Measurements from ENCODE around the gene RFTN1.

The RFTN1 gene

DNA sequence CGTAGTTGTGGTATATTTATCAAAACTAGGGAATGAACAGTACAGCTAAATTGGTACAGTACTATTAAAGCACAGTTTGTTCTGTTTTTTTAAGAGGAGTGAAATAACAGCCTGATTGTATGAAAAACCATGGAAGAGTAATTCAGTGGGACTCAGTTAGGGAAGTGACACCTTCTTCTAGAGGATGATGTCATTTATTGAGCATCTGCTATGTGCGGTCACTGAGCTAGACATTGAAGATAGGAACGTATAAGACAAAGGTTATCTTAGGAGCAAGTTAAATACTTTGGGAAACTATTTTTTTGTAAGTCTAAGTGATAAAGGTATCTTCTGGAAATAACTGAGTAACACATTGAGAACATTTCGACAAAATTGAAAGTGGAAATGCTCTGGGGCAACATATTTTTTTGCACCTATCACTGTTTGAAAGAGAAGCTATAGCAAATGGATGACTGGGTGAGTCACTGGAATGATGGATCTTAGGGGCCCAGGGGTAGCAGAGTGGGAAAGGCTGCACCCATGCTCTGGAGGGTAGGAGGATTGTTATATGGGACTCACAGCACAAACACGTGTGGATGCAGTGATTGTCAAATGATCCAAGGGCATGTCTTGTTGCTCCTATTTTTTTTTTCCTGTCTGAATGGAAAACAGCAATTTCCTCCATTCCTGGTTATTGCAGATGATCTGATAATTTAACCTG, 205.5 kb downstream of the RFTN1 start:
- DNase-seq (ENCODE audit: low read depth, low spot score) = no peak

DNA sequence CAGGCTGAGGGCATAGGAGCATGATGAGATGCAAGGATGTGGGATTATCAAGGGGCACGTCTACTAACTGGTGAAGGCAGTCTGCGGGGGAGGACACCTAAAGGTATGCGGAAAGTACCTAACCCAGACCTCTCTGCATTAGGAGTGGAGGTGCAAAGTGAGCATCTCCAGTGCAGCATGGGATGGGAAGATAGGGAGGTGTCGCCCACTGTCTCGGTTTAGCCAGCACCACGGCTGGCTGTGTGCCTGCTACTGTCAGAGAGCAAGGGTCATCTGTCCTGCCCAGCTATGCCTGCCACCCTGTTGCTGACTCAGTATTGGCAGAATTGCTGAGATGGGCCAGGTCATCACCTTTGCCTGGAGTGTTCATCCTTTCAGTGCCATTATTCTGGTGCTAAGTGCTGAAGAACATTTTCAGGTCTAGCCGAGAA, 208.4 kb downstream of the RFTN1 start:
- DNase-seq (ENCODE audit: low read depth, low spot score) = no peak

DNA sequence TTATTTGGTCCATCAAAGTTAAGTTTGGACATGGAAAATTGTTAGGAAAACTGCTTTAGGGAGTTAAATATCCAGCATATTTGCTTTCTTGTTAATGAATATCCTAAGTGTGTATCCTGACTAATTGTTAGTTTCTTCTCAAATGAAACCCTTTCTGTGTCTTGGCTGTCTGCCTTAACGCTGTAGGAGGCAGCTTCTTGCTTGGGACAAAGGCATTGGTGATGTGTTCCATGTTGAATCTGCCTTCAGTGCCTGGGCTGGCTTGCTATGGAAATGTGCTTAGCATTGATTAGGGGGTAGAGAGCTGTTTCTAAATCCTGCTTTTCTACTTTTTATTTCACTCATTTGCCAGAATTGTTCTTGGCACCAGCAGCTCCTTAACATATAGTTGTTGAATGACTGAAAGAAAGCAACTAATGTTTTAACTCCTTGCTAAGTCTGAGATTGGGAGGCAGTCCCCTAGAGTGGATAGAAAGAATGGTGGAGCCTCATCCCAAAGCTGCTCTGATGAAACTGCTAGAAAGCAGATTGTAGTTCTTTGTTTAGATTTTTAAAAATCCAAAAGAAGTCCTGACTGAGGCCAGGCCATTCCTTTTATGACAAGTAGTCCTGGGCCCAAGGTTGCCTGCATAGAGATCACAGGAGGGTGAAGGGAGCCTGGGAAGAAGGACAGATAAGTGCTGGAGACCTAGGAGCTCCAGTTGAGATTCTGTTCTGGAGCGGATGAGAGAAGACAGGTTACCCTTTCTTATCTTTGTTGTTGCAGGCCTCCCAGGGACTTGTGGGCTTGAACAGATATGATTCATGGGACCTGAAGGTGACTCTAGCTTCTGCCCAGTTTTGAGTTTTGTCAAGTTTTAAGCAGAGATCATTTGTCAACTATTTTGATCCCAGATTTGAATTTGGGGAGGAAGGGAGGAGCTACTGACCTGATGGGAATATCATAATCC, 209.2 kb downstream of the RFTN1 start:
- DNase-seq (ENCODE audit: low read depth, low spot score) = no peak

DNA sequence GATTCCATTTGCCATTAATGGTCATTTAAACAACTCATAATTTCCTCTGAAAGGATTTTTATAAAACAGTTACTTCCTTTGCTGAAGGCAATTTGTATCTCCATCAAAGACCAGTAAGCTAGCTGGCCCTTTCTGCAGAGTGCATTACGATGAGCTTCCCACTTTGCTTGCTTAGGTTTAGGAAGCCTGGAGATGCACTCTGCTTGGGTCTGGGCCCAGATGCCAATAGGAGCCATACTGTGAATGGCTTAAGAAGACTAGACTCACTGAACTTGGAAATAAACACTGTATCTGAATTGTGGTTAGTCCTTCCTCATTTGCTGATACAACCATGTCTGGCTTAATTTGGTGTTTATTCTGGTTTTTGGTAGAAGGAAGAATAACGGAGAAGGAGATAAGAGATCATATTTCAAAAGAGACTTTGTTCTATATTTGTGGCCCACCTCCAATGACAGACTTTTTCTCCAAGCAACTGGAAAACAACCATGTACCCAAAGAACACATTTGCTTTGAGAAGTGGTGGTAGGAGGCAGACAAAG, 210.4 kb downstream of the RFTN1 start:
- no peak for DNase-seq (ENCODE audit: low read depth, low spot score)

DNA sequence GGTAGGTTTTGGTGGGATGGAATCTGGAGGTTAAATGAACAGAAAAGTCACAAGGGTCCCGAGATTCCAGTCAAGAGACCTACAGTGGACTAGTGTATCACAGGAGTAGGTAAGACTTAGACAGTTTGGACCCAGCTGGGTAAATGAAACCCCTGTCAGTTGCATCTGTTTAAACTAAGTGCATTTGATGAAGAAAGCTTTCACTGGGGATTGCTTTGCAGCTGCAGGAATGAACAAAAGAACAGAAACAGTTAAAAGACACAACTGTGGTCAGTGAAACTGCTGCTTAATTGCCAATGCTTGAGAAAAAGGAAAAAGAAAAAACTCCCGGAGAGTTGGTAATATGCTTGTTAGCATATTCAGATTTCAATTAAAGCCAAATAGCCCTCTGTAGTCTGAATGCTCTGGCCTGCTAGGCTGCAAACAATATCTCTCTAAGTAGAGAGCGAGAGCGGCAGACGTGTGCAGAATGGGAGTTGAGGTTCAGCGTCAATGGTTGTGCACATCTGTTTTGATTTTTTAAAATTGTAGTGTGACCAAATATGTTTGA, 211.3 kb downstream of the RFTN1 start:
- no peak for DNase-seq (ENCODE audit: low read depth, low spot score)

DNA sequence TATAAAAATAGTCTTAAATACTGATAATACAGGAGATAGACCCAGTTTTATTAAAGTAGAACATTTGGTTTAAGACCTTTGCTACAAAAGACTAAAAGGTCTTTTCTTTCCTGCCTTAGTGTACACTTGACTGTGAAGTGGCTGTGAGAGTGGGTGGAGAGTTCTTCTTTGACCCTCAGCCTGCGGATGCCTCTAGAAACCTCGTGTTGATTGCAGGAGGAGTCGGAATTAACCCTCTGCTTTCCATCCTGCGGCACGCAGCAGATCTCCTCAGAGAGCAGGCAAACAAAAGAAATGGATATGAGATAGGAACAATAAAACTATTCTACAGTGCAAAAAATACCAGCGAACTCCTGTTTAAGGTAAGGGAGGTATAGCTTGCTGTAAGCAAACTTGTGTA, 212.0 kb downstream of the RFTN1 start:
- DNase-seq (ENCODE audit: low read depth, low spot score) = no peak

DNA sequence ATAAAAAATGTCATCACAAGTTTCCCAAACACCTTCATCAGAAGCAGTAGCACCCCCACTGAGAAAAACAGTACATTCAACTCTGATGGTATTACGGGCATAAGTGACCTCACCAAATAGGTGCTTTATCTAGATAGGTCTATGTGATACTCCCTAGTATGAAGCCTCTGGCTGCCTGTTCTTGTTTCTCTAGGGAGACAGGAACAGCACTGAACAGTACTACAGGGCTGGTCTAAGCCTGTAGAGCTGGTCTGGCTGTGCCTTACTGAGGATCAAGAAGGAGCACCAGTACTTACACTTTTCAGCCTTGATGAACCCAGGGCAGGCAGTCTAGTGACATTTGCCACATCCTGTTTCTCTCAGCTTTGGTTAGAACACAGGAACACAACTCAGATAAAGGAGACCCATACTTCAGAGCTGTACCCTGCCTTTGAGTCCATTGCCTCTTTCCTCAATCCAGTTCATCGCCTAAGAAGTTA, 212.6 kb downstream of the RFTN1 start:
- DNase-seq (ENCODE audit: low read depth, low spot score) = peak; percentile 41

DNA sequence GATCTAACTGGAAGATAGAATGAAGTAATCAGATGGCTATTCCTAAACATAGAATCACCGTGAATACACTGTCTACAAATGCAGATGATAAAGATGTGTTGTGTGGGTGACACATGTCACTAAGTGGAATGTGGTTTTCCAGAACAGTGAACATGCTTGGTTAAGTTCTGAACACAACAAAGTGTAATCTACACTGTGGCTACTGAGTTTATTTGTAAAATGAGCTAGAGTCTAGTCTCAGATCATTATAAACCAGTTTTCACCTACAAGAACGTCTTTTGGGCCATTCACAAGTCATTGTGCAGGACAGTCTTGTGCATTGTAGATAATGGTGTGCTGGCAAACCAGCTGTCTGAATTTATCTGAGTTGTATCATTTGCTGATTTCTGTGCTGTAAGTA, 213.2 kb downstream of the RFTN1 start:
- DNase-seq (ENCODE audit: low read depth, low spot score) = no peak

DNA sequence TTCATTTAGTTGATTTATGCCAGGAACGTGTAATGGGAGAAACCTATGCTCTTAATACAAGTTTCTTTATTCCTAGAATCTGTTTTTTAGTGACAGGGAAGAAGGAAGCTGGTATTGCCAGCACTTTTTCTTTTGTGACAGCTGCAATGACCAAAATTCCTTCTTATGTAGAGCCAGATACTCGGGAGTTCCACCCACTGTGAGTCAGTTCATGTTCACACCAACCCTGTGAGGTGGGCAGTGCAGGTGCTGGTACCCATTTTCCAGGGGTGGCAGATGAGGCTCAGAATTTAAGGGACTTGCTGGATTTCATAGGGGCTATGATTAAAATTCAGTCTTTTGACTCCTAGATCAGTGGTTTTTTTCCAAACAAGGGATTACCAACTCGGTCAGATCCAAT, 213.8 kb downstream of the RFTN1 start:
- DNase-seq (ENCODE audit: low read depth, low spot score) = no peak

DNA sequence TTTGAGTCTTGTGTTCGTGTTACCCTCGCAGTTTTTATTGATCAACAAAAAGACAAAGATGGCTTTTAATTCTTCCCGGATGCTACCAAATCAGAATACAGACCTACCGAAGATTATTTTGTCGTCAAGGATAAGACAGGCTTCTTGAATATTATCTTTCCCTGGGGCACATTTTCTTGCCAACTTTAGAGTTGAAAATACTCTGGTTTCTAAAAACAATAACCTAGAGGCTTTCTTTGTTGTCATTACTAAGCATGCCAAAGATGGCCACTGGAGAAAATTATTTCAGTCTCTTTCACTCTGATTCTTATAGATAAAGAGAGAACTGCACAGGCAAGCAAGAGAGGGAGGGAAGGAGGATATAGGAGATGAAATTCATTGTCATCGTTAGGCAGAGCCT, 214.6 kb downstream of the RFTN1 start:
- no peak for DNase-seq (ENCODE audit: low read depth, low spot score)

DNA sequence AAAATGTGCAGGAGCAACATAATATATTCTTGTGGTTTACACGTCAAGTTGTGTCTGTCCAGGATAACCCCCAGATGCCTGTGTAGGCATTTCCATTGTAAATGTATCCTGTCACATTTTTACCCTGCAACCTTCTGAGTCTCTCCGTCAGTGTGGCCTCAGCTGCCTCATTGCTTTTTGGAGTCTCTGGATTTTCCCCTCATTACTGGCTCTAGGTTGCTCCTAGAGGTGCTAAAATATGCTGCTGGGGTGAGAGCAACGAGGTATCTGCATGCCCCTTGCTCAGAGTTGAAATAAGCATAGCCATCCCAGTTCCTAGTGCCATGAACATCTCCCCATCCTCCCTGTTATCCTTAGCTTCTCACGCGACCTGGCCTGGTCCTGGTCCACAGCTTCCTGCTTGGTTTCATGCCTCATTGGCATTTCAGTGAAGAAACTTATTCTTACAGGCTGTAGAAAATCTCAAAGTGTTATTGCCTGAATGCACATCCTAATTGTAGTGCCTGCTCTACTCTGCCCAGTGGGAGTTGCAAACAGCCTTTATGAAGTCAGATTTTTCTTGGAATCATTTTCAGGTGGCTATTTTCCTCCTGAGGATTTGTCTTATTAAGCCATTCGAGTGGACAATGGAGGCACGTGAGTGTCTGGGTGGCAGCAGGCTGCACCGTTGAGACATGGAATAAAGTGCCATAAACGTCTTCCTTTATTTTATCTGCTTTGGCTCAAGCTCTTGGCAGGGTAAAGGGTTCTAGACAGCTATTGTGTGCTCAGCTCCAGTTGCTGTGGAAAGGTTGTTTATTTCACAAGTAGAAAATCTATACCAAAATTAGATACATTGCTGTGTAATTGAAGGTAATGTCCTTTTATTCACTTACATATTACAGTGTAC, 215.3 kb downstream of the RFTN1 start:
- DNase-seq (ENCODE audit: low read depth, low spot score) = no peak

DNA sequence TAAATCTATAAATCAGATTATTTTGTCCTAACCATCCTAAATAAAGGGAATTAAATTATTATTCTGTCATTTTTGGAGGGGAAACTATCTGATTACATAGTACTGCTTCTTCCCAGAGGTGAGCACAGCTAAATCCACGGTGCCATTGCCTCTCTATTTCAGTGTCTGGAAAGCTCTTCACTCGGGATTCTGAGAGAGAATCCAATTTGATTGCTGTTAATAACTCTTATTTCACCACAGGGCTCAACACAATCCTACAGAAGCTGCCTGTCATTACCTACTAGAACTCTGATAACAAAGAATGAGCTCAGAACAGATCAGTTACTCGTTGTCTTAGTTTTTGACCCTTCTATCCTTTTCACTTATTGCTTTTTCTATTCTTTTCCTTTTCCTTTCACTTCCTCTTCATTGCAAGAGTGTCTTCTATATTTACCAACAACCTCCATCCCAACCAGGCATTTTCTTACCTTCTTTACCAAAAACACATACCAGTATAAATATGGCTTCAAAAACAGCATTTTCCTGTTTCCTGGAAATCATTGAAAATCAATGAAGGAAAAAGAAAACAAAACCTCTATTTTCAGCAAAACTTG, 218.1 kb downstream of the RFTN1 start:
- no peak for DNase-seq (ENCODE audit: low read depth, low spot score)

DNA sequence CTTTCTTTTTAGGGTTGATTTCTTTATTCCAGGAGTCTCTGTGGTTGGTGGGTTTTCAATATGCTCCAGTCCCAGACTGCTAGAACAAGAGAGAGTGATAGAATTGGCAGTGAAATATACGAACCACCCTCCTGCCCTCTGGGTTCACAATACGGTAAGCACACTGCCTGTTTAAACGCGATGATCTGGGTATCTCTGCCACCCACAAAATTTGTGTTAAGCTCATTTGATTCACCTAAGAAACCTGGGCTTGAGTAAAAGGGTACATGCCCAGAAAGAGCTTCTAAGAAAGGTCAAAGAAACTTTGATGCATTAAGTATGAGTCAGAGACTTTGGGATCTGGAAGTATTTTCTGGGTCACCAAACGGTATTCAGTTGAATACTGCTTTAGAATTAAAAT, 218.7 kb downstream of the RFTN1 start:
- no peak for DNase-seq (ENCODE audit: low read depth, low spot score)

DNA sequence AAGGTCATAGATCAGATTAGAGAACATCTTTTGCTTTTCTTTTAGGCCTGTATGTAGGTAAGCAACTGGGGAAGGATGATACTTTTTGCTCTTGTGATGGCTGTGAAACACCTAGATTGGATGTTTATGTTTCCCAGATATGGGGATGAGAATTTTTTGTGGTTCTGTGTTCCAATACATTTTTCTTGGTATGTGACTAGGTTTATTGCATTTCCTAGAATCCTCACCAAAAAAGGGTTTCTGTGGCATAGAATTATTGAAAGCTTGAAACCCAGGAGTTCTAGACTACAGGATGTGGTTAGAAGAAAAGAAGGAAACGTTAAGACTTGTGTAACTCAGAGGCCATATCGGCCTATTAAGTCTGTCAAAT, 222.7 kb downstream of the RFTN1 start:
- no peak for DNase-seq (ENCODE audit: low read depth, low spot score)

DNA sequence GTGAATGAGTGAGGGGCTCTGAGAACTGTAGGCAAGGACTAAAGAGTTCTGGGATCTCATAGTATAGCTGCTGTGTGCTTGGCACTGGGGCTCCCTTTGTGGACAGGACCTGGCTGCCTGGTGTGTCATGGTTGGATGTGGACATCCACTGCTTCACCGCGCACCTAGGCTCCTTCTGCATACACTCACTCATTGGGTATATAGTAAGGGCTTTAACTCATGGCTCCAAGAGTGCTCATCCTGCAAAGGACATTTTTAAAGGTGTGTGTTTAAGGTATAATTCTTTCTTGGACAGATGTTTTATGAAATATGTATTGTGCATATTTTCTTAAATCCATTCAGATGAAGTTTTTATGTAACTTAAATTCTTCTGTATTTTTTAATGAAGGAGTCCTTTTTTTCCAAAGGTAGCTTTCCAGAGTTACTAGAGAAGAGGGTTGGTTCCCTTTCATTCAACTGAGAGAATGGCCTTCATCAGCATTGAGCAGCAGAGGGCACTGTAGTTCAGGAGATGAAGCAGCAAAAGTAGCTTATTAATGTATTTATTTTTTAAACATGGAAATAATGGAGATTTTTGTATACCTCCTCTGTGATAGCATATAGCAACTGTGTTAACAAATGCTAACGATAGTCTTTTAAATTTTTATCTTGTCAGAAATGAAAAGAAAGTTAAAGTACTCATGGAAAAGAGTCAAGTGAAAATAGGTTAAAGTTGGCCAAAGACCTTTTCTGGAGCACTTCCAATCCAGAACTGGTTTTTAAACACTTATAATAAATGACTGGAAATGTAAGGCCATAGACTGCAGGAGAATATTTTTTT, 223.3 kb downstream of the RFTN1 start:
- DNase-seq (ENCODE audit: low read depth, low spot score) = peak; percentile 42

DNA sequence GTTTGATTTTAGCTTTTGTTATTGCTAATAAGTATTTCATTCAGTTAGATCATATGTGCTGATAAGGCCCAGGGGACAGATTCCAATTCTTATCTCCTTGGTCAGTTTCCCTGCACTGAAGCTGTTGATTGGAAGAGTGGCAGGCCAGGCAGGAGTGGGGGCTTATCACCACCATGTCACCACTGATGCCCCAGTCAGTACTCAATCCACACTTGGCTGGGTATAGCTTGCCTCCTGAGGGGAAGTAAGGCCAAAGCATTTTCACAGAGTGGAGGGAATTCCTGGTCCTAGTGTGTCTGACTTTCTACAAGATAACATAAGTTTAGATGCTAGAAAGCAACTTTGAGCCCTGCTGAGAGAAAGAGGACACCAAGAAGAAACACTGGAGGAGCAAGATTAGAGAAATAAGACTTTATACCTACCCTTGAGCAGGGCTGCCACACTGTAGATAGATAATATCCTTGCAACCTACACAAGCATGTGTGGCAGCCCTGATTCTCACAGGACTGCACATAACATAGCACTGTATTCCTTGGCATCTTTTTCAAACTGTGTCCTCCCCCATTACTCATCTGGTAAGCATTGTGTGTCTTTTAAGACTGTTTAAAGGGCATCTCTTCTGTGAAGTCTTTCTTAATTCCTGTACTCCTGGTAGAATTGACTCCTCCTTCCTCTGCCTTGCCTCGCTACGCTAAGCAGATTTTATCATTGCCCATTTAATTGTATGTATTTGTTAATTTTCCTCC, 224.2 kb downstream of the RFTN1 start:
- no peak for DNase-seq (ENCODE audit: low read depth, low spot score)

DNA sequence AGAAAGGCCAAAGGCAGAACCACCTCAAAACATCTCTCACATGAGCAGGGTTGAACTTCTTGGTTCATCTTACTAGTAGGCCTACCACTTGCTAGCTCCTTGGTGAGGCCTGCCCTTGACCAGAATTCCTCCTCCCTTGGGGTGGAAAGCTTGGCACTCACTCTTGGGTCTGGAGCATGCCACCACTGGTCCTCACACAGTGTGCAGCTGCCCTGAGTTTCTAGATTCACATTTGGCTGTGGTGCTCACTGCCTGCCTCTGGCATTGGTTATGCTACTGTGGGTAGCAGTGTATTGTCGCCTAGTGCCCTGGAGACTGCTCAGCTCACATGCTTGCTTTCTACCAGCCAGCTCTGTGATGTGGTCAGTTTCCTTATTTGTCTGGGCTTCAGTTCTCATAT, 224.8 kb downstream of the RFTN1 start:
- DNase-seq (ENCODE audit: low read depth, low spot score) = no peak

DNA sequence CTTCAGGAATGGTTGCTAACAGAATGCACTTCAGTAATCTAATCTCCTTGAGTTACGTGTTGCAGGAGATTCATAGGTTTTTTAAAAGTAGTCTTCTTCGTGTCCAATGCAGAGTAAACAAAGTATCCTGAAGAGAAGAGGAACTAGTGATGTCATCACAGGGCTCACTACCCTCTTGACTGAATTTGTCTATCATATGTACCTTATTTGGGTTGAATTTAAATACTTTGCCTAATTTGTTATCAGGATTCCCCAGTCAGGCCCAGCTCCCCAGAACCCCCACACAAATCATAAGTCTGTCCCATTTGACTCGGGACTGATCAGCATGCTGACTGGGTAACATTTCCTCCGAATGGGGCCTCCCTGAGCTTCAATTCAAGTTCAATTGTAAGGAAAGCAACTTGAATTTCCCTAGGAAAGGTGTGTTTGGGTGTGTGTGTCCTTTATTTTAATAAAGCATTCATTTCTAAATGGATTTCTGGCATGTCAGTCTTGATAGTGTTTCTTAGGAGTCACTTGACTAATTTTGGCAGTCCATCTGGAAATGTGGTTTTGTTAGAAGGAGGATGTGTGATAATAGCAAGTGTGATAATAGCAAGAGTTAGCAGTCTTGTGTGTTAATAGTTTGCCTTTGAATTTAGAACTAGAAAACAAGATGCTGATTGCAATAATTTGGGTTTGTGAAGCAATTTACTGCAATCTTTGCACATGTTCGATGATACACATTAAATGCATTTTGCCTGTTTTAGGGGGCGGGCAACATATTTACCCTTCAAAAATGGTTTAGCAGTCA, 226.6 kb downstream of the RFTN1 start:
- no peak for DNase-seq (ENCODE audit: low read depth, low spot score)

Data from activated CD4-positive, CD25-positive, alpha-beta regulatory T cell treated with anti-CD3 and anti-CD28 coated beads, Interleukin-2, amount 50 U/mL, for 16 hours (primary cell).